ENCODE results near the gene PDIA5. TPM values are rescaled to one million over a fixed set of nuclear protein-coding genes. Genes with fewer than 3 reads are reported as not detected.

Gene PDIA5
- polyA plus RNA-seq, 1 donor from 2014 or later: 1.4 TPM

- no peaks in the 10 kb centered on the region for H3K27me3 ChIP-seq (ENCODE audit: insufficient read depth, low read depth, low read length)
- H3K4me2 ChIP-seq (ENCODE audit: low read length): no peak overlapping the region
- no peaks in the 10 kb centered on the region for H3K9me2 ChIP-seq (ENCODE audit: insufficient read depth, low read length)
- TF ChIP-seq TAF1 (IDR thresholded peaks at IDR 0.05; ENCODE audit: low read depth) (no peak), CTCF (IDR thresholded peaks at IDR 0.05; ENCODE audit: poor library complexity, severe bottlenecking) (no peak), POLR2AphosphoS5 (IDR thresholded peaks at IDR 0.05) (no peak), SMC3 (conservative IDR thresholded peaks at IDR 0.05; ENCODE audit: poor library complexity) (no peak), MXI1 (conservative IDR thresholded peaks at IDR 0.05; ENCODE audit: poor library complexity, severe bottlenecking) (no peak), REST (IDR thresholded peaks at IDR 0.05; ENCODE audit: borderline replicate concordance) (no peak), RAD21 (conservative IDR thresholded peaks at IDR 0.05) (no peak), EP300 (conservative IDR thresholded peaks at IDR 0.05; ENCODE audit: poor library complexity, severe bottlenecking) (no peak)
- no peak overlapping the region for H2AFZ ChIP-seq (ENCODE audit: low read depth, low read length)
- H3K9ac ChIP-seq (ENCODE audit: low read length): no peak overlapping the region
- H3K4me3 ChIP-seq (ENCODE audit: low read length): no peak overlapping the region
- H3F3A ChIP-seq (ENCODE audit: insufficient read depth, low read length, poor library complexity, severe bottlenecking): no peaks in the 10 kb centered on the region
- no peaks in the 10 kb centered on the region for H3K36me3 ChIP-seq (ENCODE audit: insufficient read depth, low read length)
- H3K79me2 ChIP-seq (replicated peaks; ENCODE audit: insufficient read depth, low read length): no peaks in the 10 kb centered on the region
- no peaks in the 10 kb centered on the region for H4K20me1 ChIP-seq (ENCODE audit: insufficient read depth)
- H3K9me3 ChIP-seq (ENCODE audit: low read length): no peaks in the 10 kb centered on the region
- H3K27ac ChIP-seq (ENCODE audit: low read length): no peak overlapping the region
These were observed 18.2 kb upstream of the PDIA5 start for GRCh38 chr3:123048480-123049237.

GRCh38 chr3:123050666-123051065 lies 16.2 kb upstream of the PDIA5 start:
- no peak for TF ChIP-seq TAF1 (IDR thresholded peaks at IDR 0.05; ENCODE audit: low read depth)
- no peak for TF ChIP-seq POLR2AphosphoS5 (IDR thresholded peaks at IDR 0.05)
- no peak for TF ChIP-seq RAD21 (conservative IDR thresholded peaks at IDR 0.05)
- no peak for TF ChIP-seq EZH2 (IDR thresholded peaks at IDR 0.05; ENCODE audit: borderline replicate concordance, insufficient read depth, low read length, poor library complexity, severe bottlenecking)
- no peak for TF ChIP-seq CTCF (IDR thresholded peaks at IDR 0.05; ENCODE audit: poor library complexity, severe bottlenecking)
- TF ChIP-seq REST (IDR thresholded peaks at IDR 0.05; ENCODE audit: borderline replicate concordance): no peak
- TF ChIP-seq SMC3 (conservative IDR thresholded peaks at IDR 0.05; ENCODE audit: poor library complexity): no peak
- no peak overlapping the region for H3K4me3 ChIP-seq (ENCODE audit: low read length)
- no peaks in the 10 kb centered on the region for H3F3A ChIP-seq (ENCODE audit: insufficient read depth, low read length, poor library complexity, severe bottlenecking)
- H2AFZ ChIP-seq (ENCODE audit: low read depth, low read length): no peak overlapping the region
- no peaks in the 10 kb centered on the region for H3K27me3 ChIP-seq (ENCODE audit: insufficient read depth, low read depth, low read length)
- H3K79me2 ChIP-seq (replicated peaks; ENCODE audit: insufficient read depth, low read length): no peaks in the 10 kb centered on the region
- no peaks in the 10 kb centered on the region for H4K20me1 ChIP-seq (ENCODE audit: insufficient read depth)
- no peak overlapping the region for H3K4me2 ChIP-seq (ENCODE audit: low read length)
- no peak overlapping the region for H3K9ac ChIP-seq (ENCODE audit: low read length)
- no peaks in the 10 kb centered on the region for H3K9me2 ChIP-seq (ENCODE audit: insufficient read depth, low read length)
- H3K36me3 ChIP-seq (ENCODE audit: insufficient read depth, low read length): no peaks in the 10 kb centered on the region
- no peak overlapping the region for H3K27ac ChIP-seq (ENCODE audit: low read length)
- no peaks in the 10 kb centered on the region for H3K9me3 ChIP-seq (ENCODE audit: low read length)
